HepG2 (cell line): ENCODE data around the gene UBE4A. TPM values are rescaled to one million over a fixed set of nuclear protein-coding genes. Genes with fewer than 3 reads are reported as not detected.
A peak's percentile ranks its signal among the peaks of the same experiment; 100 is the strongest.

Source experiments
- AGO1 ChIP-seq: fragments of 200-400 bp; formaldehyde crosslinking; IDR thresholded peaks from 2 replicates; pipeline ENCODE4 v1.6.1; 2017; ENCODE audit warnings: mild to moderate bottlenecking, low read depth, low read length, moderate library complexity; ENCODE audit not compliant: poor library complexity, severe bottlenecking
- ATF7 ChIP-seq, 2 experiments: fragments of 450-650 bp in 1 of 2; sonication (generic) in 1 of 2; formaldehyde crosslinking in 1 of 2; IDR thresholded peaks; 2 replicates each; pipeline versions ENCODE4 v1.4.0 to v1.6.1; 2016 to 2020; ENCODE audit warnings: antibody characterized with exemption in 1 of 2, mild to moderate bottlenecking in 1 of 2, missing genetic modification reagents in 1 of 2
- CHD2 ChIP-seq: IDR thresholded peaks from 2 replicates; pipeline ENCODE4 v1.6.1; 2011; ENCODE audit warnings: low read depth, low read length, improper control_type of control experiment
- CREM ChIP-seq, 2 experiments: sonication (generic) in 1 of 2; formaldehyde crosslinking in 1 of 2; IDR thresholded peaks; 2 replicates each; pipeline versions ENCODE4 v1.4.0 to v1.6.1; 2016 to 2020; ENCODE audit warnings: antibody characterized with exemption in 1 of 2, mild to moderate bottlenecking in 1 of 2, missing genetic modification reagents in 1 of 2
- EZH2 ChIP-seq: conservative IDR thresholded peaks from 2 replicates; pipeline ENCODE4 v1.6.1; 2012; ENCODE audit warnings: mild to moderate bottlenecking, low read depth, low read length, moderate library complexity
- GLI4 ChIP-seq: sonication (generic); formaldehyde crosslinking; IDR thresholded peaks from 2 replicates; pipeline ENCODE4 v1.5.1; 2020; ENCODE audit warnings: missing genetic modification reagents, mild to moderate bottlenecking, moderate library complexity, borderline replicate concordance
- PITX1 ChIP-seq: sonication (generic); formaldehyde crosslinking; IDR thresholded peaks from 2 replicates; pipeline ENCODE4 v1.5.1; 2020; ENCODE audit warnings: mild to moderate bottlenecking, missing genetic modification reagents
- PTBP1 ChIP-seq: fragments of 200-400 bp; formaldehyde crosslinking; IDR thresholded peaks from 2 replicates; pipeline ENCODE4 v1.6.1; 2018; ENCODE audit warnings: low read length, low read depth; ENCODE audit not compliant: poor library complexity, severe bottlenecking
- STAG1 ChIP-seq: sonication (generic); formaldehyde crosslinking; IDR thresholded peaks from 2 replicates; pipeline ENCODE4 v1.4.0; 2020; ENCODE audit warnings: missing genetic modification reagents
- ZBTB37 ChIP-seq: sonication (generic); formaldehyde crosslinking; IDR thresholded peaks from 2 replicates; pipeline ENCODE4 v1.4.0; 2020; ENCODE audit warnings: mild to moderate bottlenecking, missing genetic modification reagents
- ZFP91 ChIP-seq: sonication (generic); formaldehyde crosslinking; IDR thresholded peaks from 2 replicates; pipeline ENCODE4 v1.9.0; 2022; ENCODE audit warnings: missing genetic modification reagents, mild to moderate bottlenecking, borderline replicate concordance
- ZNF143 ChIP-seq: sonication (generic); formaldehyde crosslinking; IDR thresholded peaks from 2 replicates; pipeline ENCODE4 v1.4.0; 2020; ENCODE audit warnings: missing genetic modification reagents
- ZNF746 ChIP-seq: sonication (generic); formaldehyde crosslinking; IDR thresholded peaks from 2 replicates; pipeline ENCODE4 v1.8.0; 2022; ENCODE audit warnings: mild to moderate bottlenecking, missing genetic modification reagents
- ZNF776 ChIP-seq: sonication (generic); formaldehyde crosslinking; IDR thresholded peaks from 2 replicates; pipeline ENCODE4 v1.4.0; 2020; ENCODE audit warnings: mild to moderate bottlenecking, missing genetic modification reagents
- ZNF879 ChIP-seq: sonication (generic); formaldehyde crosslinking; IDR thresholded peaks from 2 replicates; pipeline ENCODE4 v1.8.1; 2023; ENCODE audit warnings: missing genetic modification reagents
- ZZZ3 ChIP-seq: sonication (generic); formaldehyde crosslinking; IDR thresholded peaks from 2 replicates; pipeline ENCODE4 v1.4.0; 2020; ENCODE audit warnings: missing genetic modification reagents, mild to moderate bottlenecking, borderline replicate concordance
- polyA plus RNA-seq, 8 experiments: library from polyadenylated mRNA; depleted of rRNA in 3 of 8; stranded (reverse) in 7 of 8; unstranded in 1 of 8; fragments of >200 nt; fragmentation: Illumina TruSeq in 4 of 8; extraction: Trizol in 4 of 8; gene quantifications; 2 replicates each; pipeline versions ENCODE4 v1.2.1 to v1.2.3, GENCODE V29; 2011 to 2016; ENCODE audit warnings: low read depth in 4 of 8, missing spikeins in 1 of 8, mixed read lengths in 1 of 8; ENCODE audit not compliant: insufficient read depth in 1 of 8
- total RNA-seq, 5 experiments: library from RNA; depleted of rRNA; stranded (reverse); fragments of >200 nt; fragmentation: Illumina TruSeq; extraction: Trizol; gene quantifications; 2 replicates each; pipeline ENCODE4 v1.2.3, GENCODE V29; 2016; ENCODE audit warnings: low read depth in 1 of 5
- TF ChIP-seq, protein P1 (sequence below): sonication (generic); formaldehyde crosslinking; IDR thresholded peaks from 2 replicates; pipeline ENCODE4 v1.4.0; 2020; ENCODE audit warnings: missing genetic modification reagents
- TF ChIP-seq, protein P2 (sequence below): sonication (generic); formaldehyde crosslinking; IDR thresholded peaks from 2 replicates; pipeline ENCODE4 v1.8.0; 2022; ENCODE audit warnings: mild to moderate bottlenecking, missing genetic modification reagents, moderate library complexity
- TF ChIP-seq, protein P3 (sequence below): sonication (generic); formaldehyde crosslinking; IDR thresholded peaks from 2 replicates; pipeline ENCODE4 v1.4.0; 2020; ENCODE audit warnings: missing genetic modification reagents, borderline replicate concordance

The UBE4A gene
- total and polyA plus RNA-seq, 2 of the 13 experiments (the other 11 are each of a cell fraction or from before 2014, with no cell fraction given): 15.1 to 32.7 TPM

GRCh38 chr11:118359295-118359958 is at the start of gene UBE4A (continued):
- TF ChIP-seq CREM (IDR thresholded peaks at IDR 0.05) (peak; percentile 99), CREM (CRISPR knock-in tag; IDR thresholded peaks at IDR 0.05) (peak; percentile 86), ZNF746 (CRISPR knock-in tag) (0 out of 2 replicates have a peak, but pooled peaks have one; percentile 11), ZZZ3 (no peak), ZFP91 (CRISPR knock-in tag) (peak; percentile 64; the same call in 1 of the 2 replicates), ATF7 (IDR thresholded peaks at IDR 0.05) (peak; percentile 98), ATF7 (CRISPR knock-in tag; IDR thresholded peaks at IDR 0.05) (no peak; the same call in 1 of the 2 replicates), GLI4 (CRISPR knock-in tag) (no peak), EZH2 (no peak), STAG1 (peak; percentile 2; the same call in 1 of the 2 replicates), ZNF143 (CRISPR knock-in tag) (peak; percentile 59), ZBTB37 (CRISPR knock-in tag) (no peak), AGO1 (no peak), PITX1 (CRISPR knock-in tag) (peak; percentile 72; the same call in 1 of the 2 replicates), ZNF879 (CRISPR knock-in tag) (no peak), ZNF776 (CRISPR knock-in tag) (no peak), CHD2 (0 out of 2 replicates have a peak, but pooled peaks have one; percentile 22), PTBP1 (no peak)
- TF ChIP-seq, protein P1, sequence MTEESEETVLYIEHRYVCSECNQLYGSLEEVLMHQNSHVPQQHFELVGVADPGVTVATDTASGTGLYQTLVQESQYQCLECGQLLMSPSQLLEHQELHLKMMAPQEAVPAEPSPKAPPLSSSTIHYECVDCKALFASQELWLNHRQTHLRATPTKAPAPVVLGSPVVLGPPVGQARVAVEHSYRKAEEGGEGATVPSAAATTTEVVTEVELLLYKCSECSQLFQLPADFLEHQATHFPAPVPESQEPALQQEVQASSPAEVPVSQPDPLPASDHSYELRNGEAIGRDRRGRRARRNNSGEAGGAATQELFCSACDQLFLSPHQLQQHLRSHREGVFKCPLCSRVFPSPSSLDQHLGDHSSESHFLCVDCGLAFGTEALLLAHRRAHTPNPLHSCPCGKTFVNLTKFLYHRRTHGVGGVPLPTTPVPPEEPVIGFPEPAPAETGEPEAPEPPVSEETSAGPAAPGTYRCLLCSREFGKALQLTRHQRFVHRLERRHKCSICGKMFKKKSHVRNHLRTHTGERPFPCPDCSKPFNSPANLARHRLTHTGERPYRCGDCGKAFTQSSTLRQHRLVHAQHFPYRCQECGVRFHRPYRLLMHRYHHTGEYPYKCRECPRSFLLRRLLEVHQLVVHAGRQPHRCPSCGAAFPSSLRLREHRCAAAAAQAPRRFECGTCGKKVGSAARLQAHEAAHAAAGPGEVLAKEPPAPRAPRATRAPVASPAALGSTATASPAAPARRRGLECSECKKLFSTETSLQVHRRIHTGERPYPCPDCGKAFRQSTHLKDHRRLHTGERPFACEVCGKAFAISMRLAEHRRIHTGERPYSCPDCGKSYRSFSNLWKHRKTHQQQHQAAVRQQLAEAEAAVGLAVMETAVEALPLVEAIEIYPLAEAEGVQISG (CRISPR knock-in tag): peak; percentile 95
- TF ChIP-seq, protein P2, sequence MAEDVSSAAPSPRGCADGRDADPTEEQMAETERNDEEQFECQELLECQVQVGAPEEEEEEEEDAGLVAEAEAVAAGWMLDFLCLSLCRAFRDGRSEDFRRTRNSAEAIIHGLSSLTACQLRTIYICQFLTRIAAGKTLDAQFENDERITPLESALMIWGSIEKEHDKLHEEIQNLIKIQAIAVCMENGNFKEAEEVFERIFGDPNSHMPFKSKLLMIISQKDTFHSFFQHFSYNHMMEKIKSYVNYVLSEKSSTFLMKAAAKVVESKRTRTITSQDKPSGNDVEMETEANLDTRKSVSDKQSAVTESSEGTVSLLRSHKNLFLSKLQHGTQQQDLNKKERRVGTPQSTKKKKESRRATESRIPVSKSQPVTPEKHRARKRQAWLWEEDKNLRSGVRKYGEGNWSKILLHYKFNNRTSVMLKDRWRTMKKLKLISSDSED (CRISPR knock-in tag): no peak
- TF ChIP-seq, protein P3, sequence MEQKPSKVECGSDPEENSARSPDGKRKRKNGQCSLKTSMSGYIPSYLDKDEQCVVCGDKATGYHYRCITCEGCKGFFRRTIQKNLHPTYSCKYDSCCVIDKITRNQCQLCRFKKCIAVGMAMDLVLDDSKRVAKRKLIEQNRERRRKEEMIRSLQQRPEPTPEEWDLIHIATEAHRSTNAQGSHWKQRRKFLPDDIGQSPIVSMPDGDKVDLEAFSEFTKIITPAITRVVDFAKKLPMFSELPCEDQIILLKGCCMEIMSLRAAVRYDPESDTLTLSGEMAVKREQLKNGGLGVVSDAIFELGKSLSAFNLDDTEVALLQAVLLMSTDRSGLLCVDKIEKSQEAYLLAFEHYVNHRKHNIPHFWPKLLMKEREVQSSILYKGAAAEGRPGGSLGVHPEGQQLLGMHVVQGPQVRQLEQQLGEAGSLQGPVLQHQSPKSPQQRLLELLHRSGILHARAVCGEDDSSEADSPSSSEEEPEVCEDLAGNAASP: peak; percentile 65; the same call in 1 of the 2 replicates
